ENCODE data around the gene PRKCE.

GRCh38 chr2:45902781-45903375 lies 251.4 kb downstream of the PRKCE start:
- TF ChIP-seq CTCF (conservative IDR thresholded peaks at IDR 0.05; ENCODE audit: low read depth in 2 of 2) = no peak
- no peak for TF ChIP-seq POLR2AphosphoS5 (IDR thresholded peaks at IDR 0.05; ENCODE audit: low read depth)
- no peak for TF ChIP-seq EZH2 (IDR thresholded peaks at IDR 0.05; ENCODE audit: low read depth, unreplicated experiment)
- TF ChIP-seq JUNB (IDR thresholded peaks at IDR 0.05; ENCODE audit: unreplicated experiment) = no peak
- TF ChIP-seq ETS1 (IDR thresholded peaks at IDR 0.05) = no peak
